Tongue (tissue), 2 donors: Measurements from ENCODE around the gene FYN. TPM values are rescaled to one million over a fixed set of nuclear protein-coding genes. Genes with fewer than 3 reads are reported as not detected.
A peak's percentile ranks its signal among the peaks of the same experiment; 100 is the strongest.

Experiments
- DNase-seq: peaks from one replicate; pipeline ENCODE4 v3.0.0-alpha.2; 2015
- total RNA-seq: library from RNA; depleted of rRNA; stranded (reverse); fragments of >200 nt; gene quantifications from one replicate; pipeline ENCODE4 v1.2.3, GENCODE V29; 2014

The FYN gene
- total RNA-seq, 1 donor from 2014 or later, result 139 TPM

DNA sequence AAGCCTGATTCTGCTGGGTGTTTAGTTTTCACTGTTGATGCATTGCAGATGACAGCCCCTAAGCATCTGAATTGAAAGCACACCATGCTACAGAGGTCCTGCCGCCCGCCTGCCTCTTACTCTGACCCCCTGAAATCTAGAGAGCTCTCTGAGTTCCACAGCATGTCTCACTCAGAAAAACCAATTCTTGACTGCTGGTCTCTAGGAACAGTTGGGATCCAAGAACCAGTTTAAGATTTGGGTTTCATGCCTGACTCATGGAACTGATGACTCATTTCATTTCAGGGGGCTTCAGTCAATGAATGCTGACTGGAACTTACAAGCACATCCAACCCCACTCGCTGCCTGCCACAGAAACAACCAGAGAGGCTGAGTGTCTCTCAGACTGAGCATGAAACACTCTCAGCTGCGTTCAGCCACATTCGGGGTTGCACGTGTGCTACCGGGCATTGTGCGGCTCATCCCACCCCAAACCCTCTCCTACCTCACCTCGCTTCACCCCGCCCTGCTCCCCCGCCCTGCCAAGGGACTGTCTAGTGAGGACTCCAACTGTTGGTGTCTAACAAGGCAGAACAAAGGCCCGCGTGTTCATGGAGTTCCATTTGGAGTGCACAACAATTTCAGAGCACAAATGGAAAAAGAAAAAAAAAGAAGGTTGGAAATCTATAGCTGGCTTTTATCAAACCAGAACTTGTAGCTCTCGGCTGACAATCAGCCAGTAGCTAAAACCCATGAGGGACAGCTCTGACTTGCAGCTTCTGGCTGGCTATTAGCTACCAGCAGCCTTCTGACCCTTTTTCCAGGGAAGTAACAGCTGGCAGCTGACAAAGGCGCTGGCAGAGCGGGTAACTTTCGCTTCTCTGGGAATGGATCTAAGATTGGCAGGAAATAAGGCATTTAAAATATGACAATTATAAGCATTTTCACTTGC lies 247.5 kb downstream of the FYN start:
- DNase-seq, result peak; percentile 93

DNA sequence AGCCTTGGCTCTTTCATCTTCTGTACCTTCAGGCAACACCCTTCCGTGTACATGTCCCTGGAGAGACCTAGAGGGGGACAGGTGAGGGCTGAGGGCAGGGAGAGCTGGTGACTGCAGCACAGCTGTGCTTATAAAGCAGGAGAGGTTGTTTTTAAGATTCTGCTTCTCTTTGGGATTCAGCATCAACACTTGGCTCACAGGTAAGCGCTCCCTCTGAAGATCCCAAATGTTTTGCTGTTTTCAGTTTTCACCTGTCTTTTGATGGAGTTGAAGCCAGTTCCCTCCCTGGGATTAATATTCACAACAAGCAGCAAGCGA lies 248.2 kb downstream of the FYN start:
- no peak for DNase-seq

DNA sequence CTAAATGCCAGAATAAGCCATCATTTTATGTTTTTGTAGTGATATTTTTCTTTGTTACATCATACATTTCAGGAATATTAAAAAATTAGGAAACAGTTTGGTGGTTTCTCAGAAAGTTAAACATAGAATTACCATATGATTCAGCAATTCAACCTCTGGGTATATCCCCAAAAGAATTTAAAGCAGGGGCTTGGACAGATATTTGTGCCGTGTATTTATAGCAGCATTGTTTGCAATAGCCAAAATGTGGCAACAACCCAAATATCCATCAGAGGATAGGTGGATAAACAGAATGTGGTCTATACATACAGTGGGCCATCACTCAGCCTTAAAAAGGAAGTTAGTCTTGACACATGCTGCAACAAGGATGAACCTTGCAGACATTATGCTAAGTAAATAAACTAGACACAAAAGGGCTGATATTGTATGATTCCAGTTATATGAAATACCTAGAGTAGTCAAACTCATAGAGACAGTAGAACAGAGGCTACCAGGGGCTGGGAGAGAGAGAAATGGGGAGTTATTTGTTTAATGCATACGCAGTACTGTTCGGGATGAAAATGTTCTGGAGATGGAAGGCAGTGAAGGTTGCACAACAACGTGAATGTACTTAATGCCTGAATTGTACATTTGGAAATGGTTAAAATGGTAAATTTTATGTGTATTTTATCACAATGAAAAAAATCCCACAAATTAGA lies 248.7 kb downstream of the FYN start:
- DNase-seq, result peak; percentile 21

DNA sequence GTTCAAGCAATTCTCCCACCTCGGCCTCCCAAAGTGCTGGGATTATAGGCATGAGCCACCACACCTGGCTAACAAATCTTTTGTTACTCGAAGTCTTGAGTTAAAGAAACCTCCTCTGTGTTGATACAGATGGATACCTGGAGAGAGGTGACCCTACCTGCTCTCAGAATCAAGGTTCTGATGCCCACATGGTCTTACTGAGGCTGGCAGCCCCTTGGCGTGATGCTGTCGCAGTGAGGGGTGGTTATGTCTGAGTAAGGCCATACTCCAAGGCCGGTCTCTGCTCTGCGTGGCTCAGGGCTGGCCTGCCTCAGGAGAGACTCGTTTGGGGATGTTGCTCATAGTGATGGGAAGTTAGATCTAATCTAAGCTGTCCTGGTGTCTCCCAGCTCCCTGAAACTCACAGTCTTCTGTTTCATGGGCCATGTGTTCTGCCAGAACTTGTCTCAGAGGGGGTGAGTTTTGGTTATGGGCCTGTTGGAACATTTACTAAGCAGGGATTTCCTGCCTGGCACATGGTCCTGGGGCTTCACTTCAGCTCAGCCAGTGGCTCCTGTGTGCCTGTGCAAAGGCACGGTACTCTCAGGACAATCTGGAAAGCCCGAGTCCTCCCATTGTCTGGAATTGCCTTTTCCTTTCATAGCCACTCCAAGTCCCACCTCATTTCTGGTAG lies 250.1 kb downstream of the FYN start:
- DNase-seq, result no peak

DNA sequence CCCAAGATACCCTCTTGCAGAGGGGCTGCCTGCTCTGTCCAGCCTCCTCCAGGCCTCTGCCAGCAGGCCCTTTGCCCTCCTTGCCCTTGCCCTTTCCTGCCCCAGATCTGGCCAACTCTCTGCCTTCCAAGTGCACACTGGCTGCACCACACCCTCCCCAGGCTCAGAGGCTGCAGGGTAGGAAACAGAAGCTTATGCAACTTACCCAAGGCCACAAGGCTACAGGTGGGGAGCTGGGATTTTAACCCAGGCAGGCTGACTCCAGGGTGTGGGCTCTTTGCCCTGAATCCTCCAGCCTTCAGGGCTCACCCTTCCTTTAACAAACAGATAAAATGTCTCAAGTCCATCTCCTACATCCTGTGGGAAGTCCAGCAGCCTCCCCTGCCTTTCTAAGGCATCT lies 253.1 kb downstream of the FYN start:
- DNase-seq, result no peak

DNA sequence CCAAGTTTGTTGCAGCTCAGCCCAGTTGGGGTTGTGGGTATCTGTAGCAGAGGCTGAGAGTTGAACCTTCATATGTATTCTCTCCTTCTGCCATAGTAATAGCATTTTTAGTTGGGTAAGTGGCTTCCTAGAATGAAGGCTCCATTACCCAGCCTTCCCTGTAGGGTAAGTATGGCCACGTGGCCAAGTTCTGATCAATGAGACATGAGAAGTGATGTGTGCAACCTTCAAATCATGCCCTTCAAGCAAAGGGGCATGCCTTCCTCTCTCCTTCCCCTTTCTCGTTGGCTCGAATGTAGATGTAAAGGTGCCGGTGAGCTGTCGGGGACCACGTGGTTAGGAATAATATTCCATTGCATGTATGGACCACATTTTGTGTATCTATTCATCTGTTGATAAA lies 254.8 kb downstream of the FYN start:
- no peak for DNase-seq

DNA sequence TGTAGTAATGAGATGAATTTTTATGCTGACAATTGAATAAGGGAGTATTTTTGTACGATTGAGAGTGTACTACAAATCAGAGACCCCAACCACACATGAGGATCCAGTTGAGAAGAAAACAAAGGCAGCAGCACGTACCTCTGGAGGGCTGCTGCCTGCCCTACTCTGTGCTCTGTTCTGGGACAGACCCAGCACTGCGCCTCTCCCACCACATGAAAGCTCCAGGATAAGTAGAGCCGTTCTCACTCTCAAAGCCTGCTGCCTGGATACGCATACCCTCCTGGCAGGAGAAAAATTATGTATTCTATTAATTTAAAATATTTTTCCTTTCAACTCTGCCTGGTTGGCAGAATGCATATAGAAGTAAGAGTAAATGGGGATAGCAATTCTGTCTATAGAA lies 256.1 kb downstream of the FYN start:
- no peak for DNase-seq

DNA sequence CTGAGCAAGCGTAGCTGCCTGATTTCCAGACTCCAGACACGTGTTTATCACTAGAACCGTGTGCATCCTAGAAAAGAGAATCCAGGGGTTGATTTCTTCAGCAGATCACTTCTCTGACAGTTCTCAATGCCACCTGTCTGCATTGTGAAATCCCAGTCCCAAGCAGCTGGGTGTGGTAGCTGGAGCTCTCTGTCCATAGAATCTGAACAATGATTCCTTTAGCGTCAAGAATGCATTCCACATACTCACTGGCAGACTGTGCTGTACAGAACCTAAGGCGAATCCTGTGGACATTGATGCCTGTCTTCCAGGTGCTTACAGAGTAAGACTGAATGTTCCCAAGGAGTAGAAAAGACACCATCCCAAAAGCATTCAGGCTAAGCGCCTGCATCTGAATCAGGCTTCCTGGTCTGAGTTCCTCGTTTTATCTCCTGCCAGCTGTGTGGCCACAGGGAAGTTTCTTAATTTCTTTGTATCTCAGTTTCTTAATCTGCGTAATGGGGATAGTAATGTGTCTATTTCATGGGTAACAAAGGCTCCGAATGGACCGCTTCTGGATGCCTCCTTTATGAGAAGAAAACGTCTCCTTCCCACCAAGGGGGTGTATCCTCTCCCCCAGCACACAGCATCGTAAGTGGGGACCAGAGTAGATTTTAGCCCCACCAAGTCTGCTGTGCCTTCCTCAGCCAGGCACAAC lies 257.2 kb downstream of the FYN start:
- peak; percentile 65 for DNase-seq

DNA sequence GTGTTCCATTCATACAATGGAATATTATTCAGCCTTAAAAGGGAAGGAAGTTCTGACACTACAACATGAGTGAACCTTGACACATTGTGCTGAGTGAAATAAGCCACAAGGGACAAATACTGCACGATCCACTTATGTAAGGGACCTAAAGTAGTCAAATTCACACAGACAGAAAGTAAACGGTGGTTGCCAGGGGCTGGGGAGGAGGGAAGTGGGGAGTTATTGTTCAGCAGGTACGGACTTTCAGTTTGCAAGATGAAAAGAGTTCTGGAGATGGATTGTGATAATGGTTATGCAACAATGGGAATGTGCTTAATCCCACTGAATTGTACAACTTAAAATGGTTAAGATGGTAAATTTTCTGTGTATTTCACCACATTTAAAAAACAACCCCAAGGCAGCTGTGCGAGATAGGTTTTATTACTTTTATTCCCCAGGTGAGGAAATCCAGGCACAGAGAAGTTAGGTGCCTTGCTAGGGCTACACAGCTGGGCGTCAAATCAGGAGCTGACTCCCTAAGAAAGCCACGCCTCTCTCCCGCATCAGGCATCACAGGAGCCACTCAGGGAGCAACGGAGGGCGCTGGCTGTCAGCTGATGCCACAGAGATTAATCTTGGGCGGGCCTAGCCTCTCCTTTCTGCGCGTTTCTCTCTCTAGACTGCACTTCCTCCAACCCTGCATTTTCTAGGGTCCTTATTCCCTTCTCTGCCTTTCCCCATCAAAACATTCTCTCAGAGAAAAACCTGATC lies 258.2 kb downstream of the FYN start:
- peak; percentile 74 for DNase-seq

DNA sequence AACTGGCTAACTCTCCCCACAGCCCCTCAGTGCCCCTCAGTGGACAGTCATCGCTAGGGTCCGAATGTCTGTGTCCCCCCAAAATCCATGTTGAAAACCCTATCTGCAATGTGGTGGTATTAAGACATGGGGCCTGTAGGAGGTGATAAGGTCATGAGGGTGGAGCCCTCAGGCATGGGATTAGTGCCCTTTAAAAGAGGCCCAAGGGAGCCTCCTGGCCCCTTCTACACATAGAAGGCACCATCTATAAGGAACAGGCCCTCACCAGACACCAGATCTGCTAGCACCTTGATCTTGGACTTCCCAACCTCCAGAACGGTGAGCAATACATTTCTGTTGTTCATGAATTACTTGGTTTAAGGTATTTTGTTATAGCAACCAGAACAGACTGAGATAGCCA lies 260.9 kb downstream of the FYN start:
- DNase-seq, result no peak

DNA sequence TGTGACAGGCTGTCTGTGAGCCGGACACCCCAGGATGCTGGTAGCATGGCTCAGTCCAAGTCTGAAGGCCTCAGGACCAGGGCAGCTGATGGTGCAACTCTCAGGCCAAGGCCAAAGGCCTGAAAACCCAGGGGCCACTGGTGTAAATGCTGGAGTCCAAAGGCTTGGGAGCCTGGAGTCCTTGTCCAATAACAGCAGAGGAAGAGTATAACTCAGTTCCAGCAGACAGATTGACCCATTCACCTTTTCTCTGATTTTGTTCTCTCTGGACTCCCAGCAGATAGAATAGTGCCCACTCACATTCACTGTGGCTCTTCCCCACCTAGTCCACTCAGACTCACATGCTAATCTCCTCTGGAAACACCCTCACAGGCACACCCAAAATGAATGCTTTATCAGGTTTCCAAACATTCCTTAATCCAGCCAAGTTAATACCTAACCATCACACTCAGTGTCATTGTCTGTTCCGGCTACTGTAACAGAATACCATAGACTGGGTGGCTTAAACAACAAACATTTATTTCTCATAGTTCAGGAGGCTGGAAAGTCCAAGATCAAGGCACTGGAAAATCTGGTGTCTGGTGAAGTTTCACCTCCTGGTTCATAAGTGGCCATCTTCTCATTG lies 262.6 kb downstream of the FYN start:
- no peak for DNase-seq

Other genes starting within 250 kb of the FYN start
- gene CCN6, start 180.7 kb upstream of the FYN start, total RNA-seq, result not detected
- 50.9 TPM for gene TUBE1, start 214.0 kb upstream of the FYN start, total RNA-seq
- 12.1 TPM for gene FAM229B, start 214.1 kb upstream of the FYN start, total RNA-seq